ENCODE results near the gene DOCK6.
"Not testable (repeated sequence)": the region's sequence is repeated elsewhere in the genome, so short reads cannot be mapped to it uniquely, and the experiment has no call there.

The DOCK6 gene

DNA sequence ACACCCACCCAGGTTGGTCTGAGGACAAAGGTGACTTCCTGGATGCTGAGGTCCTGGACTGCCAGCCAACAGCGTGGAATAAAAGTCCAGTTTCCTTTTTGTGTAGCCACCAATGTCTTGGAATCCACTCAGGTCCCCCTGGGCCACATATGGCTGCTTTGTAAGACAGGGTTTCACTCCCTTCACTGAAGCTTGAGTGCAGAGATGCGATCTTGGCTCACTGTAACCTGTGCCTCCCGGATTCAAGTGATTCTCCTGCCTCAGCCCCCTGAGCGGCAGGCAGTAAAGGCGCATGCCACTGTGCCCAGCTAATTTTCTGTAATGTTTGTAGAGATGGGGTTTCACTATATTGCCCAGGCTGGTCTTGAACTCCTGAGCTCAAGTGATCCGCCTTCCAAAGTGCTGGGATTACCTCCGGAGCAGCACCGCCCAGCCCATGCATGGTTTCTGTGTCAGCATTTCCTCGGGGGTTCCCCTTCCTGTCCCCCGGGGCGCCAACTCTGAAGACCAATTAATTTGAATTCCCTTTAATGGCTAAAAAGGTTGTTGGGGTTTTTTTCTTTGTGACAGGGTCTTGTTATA is 82.5 kb downstream of the DOCK6 start:
- DNase-seq (ENCODE audit: low spot score), result no peak
- H3K27me3 Mint-ChIP-seq (ENCODE audit: low read depth), result peaks cover 2% of the 10 kb centered on the region
- no peaks in the 10 kb centered on the region for H3K36me3 Mint-ChIP-seq (ENCODE audit: low read depth)
- H3K4me1 Mint-ChIP-seq (ENCODE audit: low read depth), result no peaks in the 10 kb centered on the region
- no peak overlapping the region for H3K27ac Mint-ChIP-seq
- no peak overlapping the region for H3K4me3 Mint-ChIP-seq
- no peaks in the 10 kb centered on the region for H3K9me3 Mint-ChIP-seq

GRCh38 chr19:11179145-11179465 is 83.2 kb downstream of the DOCK6 start:
- H3K27ac Mint-ChIP-seq; DNase-seq (ENCODE audit: low spot score); H3K4me3 Mint-ChIP-seq; H3K9me3 Mint-ChIP-seq; H3K4me1 Mint-ChIP-seq (ENCODE audit: low read depth); H3K36me3 Mint-ChIP-seq (ENCODE audit: low read depth); H3K27me3 Mint-ChIP-seq (ENCODE audit: low read depth): not testable (repeated sequence)

DNA sequence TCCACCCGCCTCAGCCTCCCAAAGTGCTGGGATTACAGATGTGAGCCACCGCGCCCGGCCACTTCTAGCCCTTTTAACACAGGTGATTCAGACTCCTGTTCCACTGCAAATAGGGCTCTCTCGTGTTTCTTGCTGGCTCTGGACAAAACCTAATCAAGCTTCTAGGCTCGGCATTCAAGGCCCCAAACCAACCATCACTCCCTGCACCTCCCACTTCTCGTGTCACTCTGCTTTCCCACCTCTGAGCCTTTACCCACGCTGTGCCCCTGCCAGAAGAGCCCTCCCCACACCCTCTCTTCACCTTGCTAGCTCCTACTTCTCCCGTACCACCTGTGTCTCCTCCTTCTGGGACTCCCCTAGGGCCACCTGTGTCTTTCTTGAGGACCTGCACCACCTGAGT is 84.7 kb downstream of the DOCK6 start:
- H3K27me3 Mint-ChIP-seq (ENCODE audit: low read depth), result no peaks in the 10 kb centered on the region
- no peaks in the 10 kb centered on the region for H3K9me3 Mint-ChIP-seq
- no peaks in the 10 kb centered on the region for H3K4me1 Mint-ChIP-seq (ENCODE audit: low read depth)
- H3K27ac Mint-ChIP-seq, result no peak overlapping the region
- no peak overlapping the region for H3K4me3 Mint-ChIP-seq
- H3K36me3 Mint-ChIP-seq (ENCODE audit: low read depth), result no peaks in the 10 kb centered on the region
- no peak for DNase-seq (ENCODE audit: low spot score)

GRCh38 chr19:11176466-11177193 is 85.7 kb downstream of the DOCK6 start:
- H3K27me3 Mint-ChIP-seq (ENCODE audit: low read depth), result no peaks in the 10 kb centered on the region
- no peak for DNase-seq (ENCODE audit: low spot score)
- H3K4me1 Mint-ChIP-seq (ENCODE audit: low read depth), result no peaks in the 10 kb centered on the region
- H3K36me3 Mint-ChIP-seq (ENCODE audit: low read depth), result no peaks in the 10 kb centered on the region
- no peak overlapping the region for H3K4me3 Mint-ChIP-seq
- no peaks in the 10 kb centered on the region for H3K9me3 Mint-ChIP-seq
- no peak overlapping the region for H3K27ac Mint-ChIP-seq

DNA sequence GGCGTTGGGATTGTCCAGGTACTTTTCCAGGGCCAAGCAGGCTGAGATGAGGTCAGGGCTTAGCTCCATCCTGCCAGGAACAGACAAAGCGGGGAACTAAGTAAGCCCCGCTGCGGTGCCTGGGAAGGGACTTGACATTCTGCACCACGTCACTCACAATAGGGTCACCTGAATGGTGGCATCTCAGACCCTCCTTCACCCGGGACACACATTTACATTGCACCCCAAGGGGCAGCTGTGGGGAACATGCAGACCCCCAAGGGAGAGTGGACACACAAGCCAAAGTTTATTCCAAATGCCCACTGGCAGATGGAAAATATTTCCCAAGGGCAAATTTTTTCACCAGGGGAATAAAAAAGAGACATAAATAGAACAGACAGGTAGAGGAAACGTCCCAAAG is 86.4 kb downstream of the DOCK6 start:
- no peaks in the 10 kb centered on the region for H3K4me1 Mint-ChIP-seq (ENCODE audit: low read depth)
- no peak for DNase-seq (ENCODE audit: low spot score)
- no peak overlapping the region for H3K27ac Mint-ChIP-seq
- H3K27me3 Mint-ChIP-seq (ENCODE audit: low read depth), result no peaks in the 10 kb centered on the region
- H3K4me3 Mint-ChIP-seq, result no peak overlapping the region
- H3K9me3 Mint-ChIP-seq, result no peaks in the 10 kb centered on the region
- H3K36me3 Mint-ChIP-seq (ENCODE audit: low read depth), result no peaks in the 10 kb centered on the region

- H3K9me3 Mint-ChIP-seq, result no peaks in the 10 kb centered on the region
- no peaks in the 10 kb centered on the region for H3K27me3 Mint-ChIP-seq (ENCODE audit: low read depth)
- H3K27ac Mint-ChIP-seq, result no peak overlapping the region
- no peak overlapping the region for H3K4me3 Mint-ChIP-seq
- no peak for DNase-seq (ENCODE audit: low spot score)
- H3K36me3 Mint-ChIP-seq (ENCODE audit: low read depth), result no peaks in the 10 kb centered on the region
- H3K4me1 Mint-ChIP-seq (ENCODE audit: low read depth), result no peaks in the 10 kb centered on the region
These were observed 88.0 kb downstream of the DOCK6 start for GRCh38 chr19:11174336-11174735.

- Mint-ChIP-seq H3K27ac (no peak overlapping the region), H3K4me3 (no peak overlapping the region), H3K36me3 (ENCODE audit: low read depth) (no peaks in the 10 kb centered on the region), H3K9me3 (no peaks in the 10 kb centered on the region), H3K27me3 (ENCODE audit: low read depth) (no peaks in the 10 kb centered on the region), H3K4me1 (ENCODE audit: low read depth) (no peaks in the 10 kb centered on the region)
- DNase-seq (ENCODE audit: low spot score), result no peak
These were observed 88.7 kb downstream of the DOCK6 start for GRCh38 chr19:11173516-11174155.

GRCh38 chr19:11172576-11172975 is 89.7 kb downstream of the DOCK6 start:
- Mint-ChIP-seq H3K4me3 (no peak overlapping the region), H3K27ac (no peak overlapping the region), H3K4me1 (ENCODE audit: low read depth) (no peaks in the 10 kb centered on the region), H3K9me3 (no peaks in the 10 kb centered on the region), H3K27me3 (ENCODE audit: low read depth) (no peaks in the 10 kb centered on the region), H3K36me3 (ENCODE audit: low read depth) (no peaks in the 10 kb centered on the region)
- DNase-seq (ENCODE audit: low spot score), result no peak

GRCh38 chr19:11171144-11171543 is 91.2 kb downstream of the DOCK6 start:
- Mint-ChIP-seq H3K4me3 (no peak overlapping the region), H3K27ac (no peak overlapping the region), H3K9me3 (no peaks in the 10 kb centered on the region), H3K27me3 (ENCODE audit: low read depth) (no peaks in the 10 kb centered on the region), H3K4me1 (ENCODE audit: low read depth) (no peaks in the 10 kb centered on the region), H3K36me3 (ENCODE audit: low read depth) (no peaks in the 10 kb centered on the region)
- DNase-seq (ENCODE audit: low spot score), result no peak

GRCh38 chr19:11169896-11170678 is 92.2 kb downstream of the DOCK6 start:
- Mint-ChIP-seq H3K36me3 (ENCODE audit: low read depth) (no peaks in the 10 kb centered on the region), H3K27ac (no peak overlapping the region), H3K4me3 (no peak overlapping the region), H3K27me3 (ENCODE audit: low read depth) (no peaks in the 10 kb centered on the region), H3K9me3 (no peaks in the 10 kb centered on the region), H3K4me1 (ENCODE audit: low read depth) (no peaks in the 10 kb centered on the region)
- no peak for DNase-seq (ENCODE audit: low spot score)

GRCh38 chr19:11168568-11168967 is 93.8 kb downstream of the DOCK6 start:
- Mint-ChIP-seq H3K27ac (no peak overlapping the region), H3K9me3 (no peaks in the 10 kb centered on the region), H3K4me1 (ENCODE audit: low read depth) (no peaks in the 10 kb centered on the region), H3K4me3 (no peak overlapping the region), H3K36me3 (ENCODE audit: low read depth) (no peaks in the 10 kb centered on the region), H3K27me3 (ENCODE audit: low read depth) (no peaks in the 10 kb centered on the region)
- DNase-seq (ENCODE audit: low spot score), result no peak

DNA sequence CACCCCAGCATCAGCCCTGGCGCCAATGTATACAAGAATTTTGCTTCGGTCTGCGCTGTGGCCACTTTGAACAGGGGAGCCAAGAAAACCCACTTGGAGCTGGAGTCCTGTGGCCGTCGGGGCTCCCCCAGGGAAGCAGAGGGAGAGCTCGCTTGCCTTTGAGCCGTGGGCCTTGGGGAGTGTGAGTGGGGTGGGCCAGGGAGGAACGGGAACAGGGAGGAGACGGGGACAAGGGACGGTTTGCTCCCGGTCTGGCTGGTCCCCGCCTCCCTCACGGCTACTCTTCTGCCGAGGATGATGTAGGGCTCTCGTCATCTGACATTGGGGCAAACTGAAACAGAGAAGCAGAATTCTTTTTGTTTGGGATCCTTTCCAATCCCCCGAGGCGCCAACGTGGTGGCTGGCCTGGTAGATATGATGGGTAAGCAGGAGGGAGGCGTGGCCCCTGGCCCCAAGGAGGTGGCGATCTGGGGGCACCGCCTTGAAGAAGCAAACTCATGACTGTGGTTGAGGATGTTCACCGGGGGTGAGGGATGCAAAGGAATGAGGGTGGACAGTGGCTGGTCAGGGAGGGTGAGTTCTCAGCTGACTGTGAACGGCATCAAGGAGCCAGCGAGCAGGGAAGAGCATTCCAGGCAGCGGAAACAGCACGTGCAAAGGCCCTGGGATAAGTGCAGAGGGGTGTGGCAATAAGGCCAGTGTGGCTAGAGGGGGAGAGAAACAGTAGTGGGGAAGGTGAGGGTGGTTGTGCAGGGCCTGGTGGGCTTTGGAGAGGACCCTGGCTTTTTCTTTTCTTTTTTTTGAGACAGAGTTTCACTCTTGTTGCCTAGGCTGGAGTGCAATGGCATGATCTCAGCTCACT is 95.8 kb downstream of the DOCK6 start:
- Mint-ChIP-seq H3K27ac (no peak overlapping the region), H3K4me3 (no peak overlapping the region), H3K36me3 (ENCODE audit: low read depth) (no peaks in the 10 kb centered on the region), H3K9me3 (no peaks in the 10 kb centered on the region), H3K4me1 (ENCODE audit: low read depth) (no peaks in the 10 kb centered on the region), H3K27me3 (ENCODE audit: low read depth) (no peaks in the 10 kb centered on the region)
- DNase-seq (ENCODE audit: low spot score), result no peak

- no peaks in the 10 kb centered on the region for H3K9me3 Mint-ChIP-seq
- H3K36me3 Mint-ChIP-seq (ENCODE audit: low read depth), result no peaks in the 10 kb centered on the region
- H3K4me3 Mint-ChIP-seq, result no peak overlapping the region
- no peak overlapping the region for H3K27ac Mint-ChIP-seq
- DNase-seq (ENCODE audit: low spot score), result no peak
- no peaks in the 10 kb centered on the region for H3K27me3 Mint-ChIP-seq (ENCODE audit: low read depth)
- H3K4me1 Mint-ChIP-seq (ENCODE audit: low read depth), result no peaks in the 10 kb centered on the region
These were observed 96.8 kb downstream of the DOCK6 start for GRCh38 chr19:11165486-11166030.
